ENCODE results near the gene HSPA1L.
"Not testable (repeated sequence)": the region's sequence is repeated elsewhere in the genome, so short reads cannot be mapped to it uniquely, and the experiment has no call there.

HSPA1L gene

DNA sequence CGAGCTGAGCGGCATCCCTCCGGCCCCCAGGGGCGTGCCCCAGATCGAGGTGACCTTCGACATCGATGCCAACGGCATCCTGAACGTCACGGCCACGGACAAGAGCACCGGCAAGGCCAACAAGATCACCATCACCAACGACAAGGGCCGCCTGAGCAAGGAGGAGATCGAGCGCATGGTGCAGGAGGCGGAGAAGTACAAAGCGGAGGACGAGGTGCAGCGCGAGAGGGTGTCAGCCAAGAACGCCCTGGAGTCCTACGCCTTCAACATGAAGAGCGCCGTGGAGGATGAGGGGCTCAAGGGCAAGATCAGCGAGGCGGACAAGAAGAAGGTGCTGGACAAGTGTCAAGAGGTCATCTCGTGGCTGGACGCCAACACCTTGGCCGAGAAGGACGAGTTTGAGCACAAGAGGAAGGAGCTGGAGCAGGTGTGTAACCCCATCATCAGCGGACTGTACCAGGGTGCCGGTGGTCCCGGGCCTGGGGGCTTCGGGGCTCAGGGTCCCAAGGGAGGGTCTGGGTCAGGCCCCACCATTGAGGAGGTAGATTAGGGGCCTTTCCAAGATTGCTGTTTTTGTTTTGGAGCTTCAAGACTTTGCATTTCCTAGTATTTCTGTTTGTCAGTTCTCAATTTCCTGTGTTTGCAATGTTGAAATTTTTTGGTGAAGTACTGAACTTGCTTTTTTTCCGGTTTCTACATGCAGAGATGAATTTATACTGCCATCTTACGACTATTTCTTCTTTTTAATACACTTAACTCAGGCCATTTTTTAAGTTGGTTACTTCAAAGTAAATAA, 2.2 kb upstream of the HSPA1L start:
- not testable (repeated sequence) for DNase-seq (ENCODE audit: low read depth in 1 of 2, low spot score in 1 of 2)

DNA sequence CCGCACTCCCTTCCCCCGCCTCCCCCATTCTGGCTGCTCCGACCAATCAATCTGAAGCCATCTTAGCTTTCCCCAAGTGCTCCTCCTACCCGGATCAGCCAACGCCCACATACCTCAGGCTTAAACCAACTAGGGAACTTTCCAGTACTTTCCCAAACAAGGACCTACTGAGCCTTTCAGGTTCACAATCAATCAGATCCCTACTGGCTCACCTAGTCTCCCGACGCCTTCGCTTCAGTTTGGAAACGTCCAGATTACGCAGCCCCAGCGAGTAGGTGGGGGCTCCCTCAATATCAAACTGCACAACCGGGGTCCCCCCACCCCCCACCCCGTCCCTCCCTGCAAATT, 432 bp downstream of the HSPA1L start:
- peak; percentile 42 to 54 for DNase-seq (ENCODE audit: low read depth in 1 of 2, low spot score in 1 of 2)

GRCh38 chr6:31813465-31813849, 1.6 kb downstream of the HSPA1L start:
- DNase-seq (ENCODE audit: low read depth in 1 of 2, low spot score in 1 of 2) = no peak

- DNase-seq (ENCODE audit: low read depth in 1 of 2, low spot score in 1 of 2) = no peak
Measured at GRCh38 chr6:31811645-31812044, 3.4 kb downstream of the HSPA1L start.

- DNase-seq (ENCODE audit: low read depth in 1 of 2, low spot score in 1 of 2) = not testable (repeated sequence)
Measured at GRCh38 chr6:31808599-31808998, 6.5 kb downstream of the HSPA1L start.

- peak; percentile 90 to 94 for DNase-seq (ENCODE audit: low read depth in 1 of 2, low spot score in 1 of 2)
Measured at GRCh38 chr6:31806470-31807272, 8.4 kb downstream of the HSPA1L start, which contains the start of gene LSM2. Gene LSM2, minus strand, starts transcription at chr6:31806966. Its CDS starts 209 bp downstream, at chr6:31806757.

GRCh38 chr6:31805939-31806469, 9.1 kb downstream of the HSPA1L start:
- DNase-seq (ENCODE audit: low read depth in 1 of 2, low spot score in 1 of 2) = no peak

DNA sequence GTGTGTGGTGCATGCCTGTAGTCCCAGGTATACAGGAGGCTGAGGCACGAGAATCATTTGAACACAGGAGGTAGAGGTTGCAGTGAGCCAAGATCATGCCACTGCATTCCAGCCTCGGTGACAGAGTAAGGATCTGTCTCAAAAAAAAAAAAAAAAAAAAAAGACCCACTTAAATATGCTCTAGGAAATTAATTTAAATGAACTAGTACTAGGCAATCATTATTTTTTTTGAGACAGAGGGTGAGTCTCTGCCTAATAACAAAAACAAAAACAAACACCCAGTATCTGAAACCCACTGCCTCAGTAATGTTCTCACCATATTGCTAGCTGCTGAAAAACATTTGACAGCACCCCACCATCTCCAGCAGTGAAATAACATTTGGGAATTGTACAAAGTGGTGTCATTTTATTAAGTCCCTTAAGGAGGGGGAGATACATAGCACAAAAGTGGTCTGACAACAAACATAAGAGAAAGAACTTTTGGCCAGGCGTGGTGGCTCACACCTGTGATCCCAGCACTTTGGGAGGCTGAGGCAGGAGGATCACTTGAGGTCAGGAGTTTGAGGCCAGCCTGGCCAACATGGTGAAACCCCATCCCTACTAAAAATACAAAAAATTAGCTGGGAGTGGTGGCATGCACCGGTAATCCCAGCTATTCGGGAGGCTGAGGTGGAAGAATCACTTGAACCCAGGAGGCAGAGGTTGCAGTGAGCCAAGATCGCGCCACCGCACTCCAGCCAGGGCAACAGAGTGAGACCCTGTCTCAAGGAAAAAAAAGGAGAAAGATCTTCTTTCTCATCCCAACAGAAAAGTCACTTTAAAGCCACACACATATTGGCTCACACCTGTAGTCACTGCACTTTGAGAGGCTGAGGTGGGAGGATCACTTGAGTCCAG, 13.8 kb downstream of the HSPA1L start:
- not testable (repeated sequence) for DNase-seq (ENCODE audit: low read depth in 1 of 2, low spot score in 1 of 2)

- no peak for DNase-seq (ENCODE audit: low read depth in 1 of 2, low spot score in 1 of 2)
Measured at GRCh38 chr6:31799781-31800180, 15.3 kb downstream of the HSPA1L start.

DNA sequence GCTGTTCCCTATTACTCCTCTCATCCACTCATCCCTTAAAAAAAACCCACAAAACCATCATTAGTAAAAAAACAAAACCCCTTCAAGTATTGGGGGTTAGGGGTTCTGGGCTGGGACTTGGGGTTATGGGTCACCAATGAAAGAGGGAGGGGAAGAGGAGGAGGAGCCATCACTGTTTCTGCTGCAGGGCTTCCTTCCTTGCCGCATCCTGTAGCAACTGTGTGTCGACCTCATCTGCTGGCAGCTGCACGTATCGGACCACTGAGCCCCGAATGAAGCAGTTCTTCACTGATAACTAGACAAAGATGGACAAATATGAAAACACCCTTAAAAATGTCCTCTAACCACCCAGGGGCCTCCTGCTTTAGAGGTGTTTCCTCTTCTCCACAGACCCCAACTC, 17.5 kb downstream of the HSPA1L start:
- no peak for DNase-seq (ENCODE audit: low read depth in 1 of 2, low spot score in 1 of 2)

DNA sequence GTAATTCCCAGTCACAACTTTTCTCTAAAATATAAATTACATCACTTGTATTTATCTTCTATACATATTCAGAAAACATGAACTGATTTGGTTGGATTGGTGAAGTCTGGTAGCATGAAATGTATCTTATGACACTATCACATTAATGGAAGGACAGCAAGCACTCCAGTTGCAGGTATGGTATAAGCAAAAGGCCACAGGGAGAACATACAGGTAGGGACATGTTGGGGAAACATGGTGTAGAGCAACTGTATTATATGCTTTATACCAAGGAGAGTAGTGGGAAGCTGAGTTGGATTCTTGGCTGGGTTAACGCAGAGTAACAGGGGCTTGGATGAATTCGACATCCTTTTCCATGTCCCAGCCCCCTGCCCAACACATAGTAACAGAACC, 18.1 kb downstream of the HSPA1L start:
- no peak for DNase-seq (ENCODE audit: low read depth in 1 of 2, low spot score in 1 of 2)

DNA sequence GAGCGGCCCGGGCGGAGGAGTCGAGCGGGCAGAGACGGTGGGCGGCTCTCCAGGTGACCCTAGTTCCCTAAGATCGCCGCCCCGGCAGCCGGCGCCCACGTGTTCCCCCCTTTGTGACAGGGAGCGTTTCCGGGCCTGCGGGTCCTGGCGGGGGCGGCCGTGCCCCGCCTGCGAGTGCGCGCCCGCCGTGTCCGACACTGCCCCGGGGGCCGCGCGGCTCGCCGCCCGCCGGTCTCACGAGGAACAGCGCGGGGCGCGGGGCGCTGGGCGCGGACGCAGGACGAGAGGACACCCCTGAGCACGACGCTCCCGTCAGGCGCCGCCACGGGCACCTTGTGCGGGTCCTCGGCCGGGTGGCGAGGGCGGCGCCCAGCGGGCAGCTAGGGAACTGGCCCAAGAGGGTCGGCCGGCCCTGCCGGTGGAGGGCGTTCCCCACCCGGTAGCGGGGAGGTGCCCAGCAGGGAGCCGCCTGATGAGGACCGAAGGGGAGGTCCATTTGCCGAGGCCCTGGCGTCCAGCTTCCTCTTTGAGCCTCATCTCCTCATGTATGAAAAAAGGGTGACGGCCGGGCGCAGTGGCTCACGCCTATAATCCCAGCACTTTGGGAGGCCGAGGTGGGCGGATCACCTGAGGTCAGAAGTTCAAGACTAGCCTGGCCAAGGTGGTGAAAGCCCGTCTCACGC, 19.3 kb downstream of the HSPA1L start, which contains the start of gene VARS1:
Gene VARS1 (minus strand): TSS at position 137 of the 683 bp plus-strand sequence. CDS start 535 bp downstream, outside the sequence.
- DNase-seq (ENCODE audit: low read depth in 1 of 2, low spot score in 1 of 2) = peak; percentile 64 to 76

- DNase-seq (ENCODE audit: low read depth in 1 of 2, low spot score in 1 of 2) = no peak
Measured at GRCh38 chr6:31794866-31795615, 20.0 kb downstream of the HSPA1L start.

DNA sequence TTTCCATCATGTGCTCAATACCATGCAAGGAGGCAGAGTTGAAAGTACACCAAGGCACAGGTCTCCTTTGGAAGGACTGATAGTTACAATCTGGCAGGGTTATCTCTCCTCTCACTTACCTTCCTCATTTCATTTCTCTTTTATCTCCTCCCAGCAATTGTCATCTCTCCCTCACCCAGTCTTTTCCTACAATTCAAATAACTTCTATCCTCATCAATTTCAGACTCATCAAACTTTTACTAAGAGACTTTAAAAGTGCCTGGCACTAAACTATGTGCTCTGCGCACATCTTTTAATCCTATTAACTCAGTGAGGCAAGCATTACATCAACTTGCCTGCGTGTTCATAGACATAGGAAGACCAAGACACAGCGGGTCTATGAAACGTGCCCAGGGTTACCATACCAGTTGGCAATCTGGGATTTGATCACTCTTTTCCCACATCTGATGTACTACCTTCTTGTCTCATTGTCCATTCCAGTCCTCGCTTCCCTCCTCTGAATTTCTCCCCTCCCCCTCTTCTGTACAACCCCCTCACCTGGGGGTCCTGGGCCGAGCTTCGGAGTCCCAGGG, 20.7 kb downstream of the HSPA1L start:
- DNase-seq (ENCODE audit: low read depth in 1 of 2, low spot score in 1 of 2) = no peak

DNA sequence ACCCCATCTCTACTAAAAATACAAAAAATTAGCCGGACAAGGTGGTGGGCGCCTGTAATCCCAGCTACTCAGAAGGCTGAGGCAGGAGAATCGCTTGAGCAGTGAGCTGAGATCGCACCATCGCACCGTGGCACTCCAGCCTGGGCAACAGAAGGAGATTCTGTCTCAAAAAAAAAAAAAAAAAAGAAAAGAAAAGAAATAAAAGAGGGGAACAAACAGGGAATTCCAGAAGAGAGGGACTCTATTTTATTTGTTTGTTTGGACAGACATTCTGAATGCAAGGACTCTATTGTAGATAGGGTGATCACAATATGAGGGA, 21.2 kb downstream of the HSPA1L start:
- not testable (repeated sequence) for DNase-seq (ENCODE audit: low read depth in 1 of 2, low spot score in 1 of 2)

DNA sequence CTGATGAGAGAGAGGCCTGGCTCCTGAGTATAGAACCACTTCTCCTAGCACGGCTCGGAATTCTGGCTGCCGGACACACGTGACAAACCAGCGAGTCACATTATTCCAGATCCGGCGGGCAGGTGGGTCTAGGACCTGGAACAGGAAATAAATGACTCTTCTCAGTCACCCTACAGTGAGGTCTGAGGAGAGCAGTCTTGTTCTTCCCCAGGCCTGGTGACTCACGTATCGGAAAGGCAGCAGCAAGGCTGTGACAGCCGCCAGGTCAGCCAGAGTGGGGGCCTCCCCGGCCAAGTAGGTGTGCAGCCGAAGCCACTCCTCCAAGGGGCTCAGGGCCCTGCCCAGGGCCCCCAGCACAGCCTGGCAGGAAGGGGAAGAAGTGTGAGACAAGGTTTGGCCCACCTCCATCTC, 22.3 kb downstream of the HSPA1L start:
- no peak for DNase-seq (ENCODE audit: low read depth in 1 of 2, low spot score in 1 of 2)

DNA sequence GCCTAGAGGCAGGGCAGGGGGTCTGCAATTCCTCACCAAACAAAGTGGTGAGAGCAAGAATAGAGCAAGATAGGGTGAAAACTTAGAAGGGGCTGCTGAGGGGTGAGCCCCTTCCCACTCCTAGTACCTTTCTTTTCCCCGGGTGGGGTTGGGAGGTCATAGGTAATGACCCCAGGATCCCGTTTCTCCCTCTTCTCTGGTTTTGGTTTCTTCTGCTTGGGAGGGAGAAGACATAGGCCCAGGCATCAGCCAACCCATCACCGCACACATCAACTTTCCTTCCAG, 23.1 kb downstream of the HSPA1L start:
- no peak for DNase-seq (ENCODE audit: low read depth in 1 of 2, low spot score in 1 of 2)

DNA sequence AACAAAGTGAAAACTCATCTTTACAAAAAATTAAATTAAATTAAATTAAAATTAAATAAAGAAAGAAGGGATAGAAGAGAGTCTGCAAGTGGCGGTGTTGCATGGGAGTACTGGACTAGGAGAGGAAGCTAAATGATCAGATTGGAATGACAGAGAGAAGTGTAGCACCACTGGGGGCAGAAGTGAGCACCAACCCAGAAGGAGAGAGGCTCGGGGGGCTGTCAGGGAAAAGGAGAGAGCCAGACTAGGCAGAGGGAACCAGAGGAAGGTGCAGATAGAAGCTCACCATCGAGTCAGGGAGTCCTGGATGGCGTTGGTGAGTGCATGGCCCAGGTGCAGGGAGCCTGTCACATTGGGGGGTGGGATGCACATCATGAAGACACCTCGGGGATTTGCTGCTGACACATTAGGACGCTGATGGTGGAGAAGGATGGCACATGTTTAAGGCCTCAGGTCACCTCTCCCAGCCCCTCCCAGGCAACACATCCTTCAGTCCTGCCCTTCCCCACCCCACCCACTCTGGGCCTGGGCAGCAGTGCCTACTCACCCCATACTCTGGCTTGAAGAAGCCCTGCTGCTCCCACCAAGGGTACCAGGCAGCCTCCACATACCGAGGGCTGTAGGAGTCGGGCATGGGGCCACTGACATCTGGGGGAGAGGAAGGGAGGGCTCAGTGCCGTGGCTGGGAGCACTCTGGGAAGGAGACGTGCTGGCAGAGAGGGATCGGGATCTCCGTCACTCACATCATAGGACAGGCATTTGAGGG, 23.6 kb downstream of the HSPA1L start:
- DNase-seq (ENCODE audit: low read depth in 1 of 2, low spot score in 1 of 2) = no peak

DNA sequence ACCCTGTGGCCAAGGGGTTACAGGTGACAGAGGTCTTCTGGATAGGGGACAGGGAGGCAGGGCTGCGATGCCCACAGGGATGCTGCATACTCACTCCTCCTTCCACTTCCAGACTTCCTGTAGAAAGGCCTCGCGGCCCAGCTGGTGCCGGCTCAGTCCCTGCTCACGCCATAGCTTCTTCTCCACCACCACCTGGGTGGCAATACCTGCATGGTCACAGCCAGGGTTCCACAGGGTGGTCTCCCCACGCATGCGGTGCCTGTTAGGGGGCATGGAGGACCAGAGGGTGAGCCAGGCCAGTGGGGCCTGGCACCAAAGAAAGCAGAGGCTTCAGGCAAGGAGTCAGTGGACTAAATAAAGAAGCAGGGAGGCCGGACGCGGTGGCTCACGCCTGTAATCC, 29.6 kb downstream of the HSPA1L start:
- no peak for DNase-seq (ENCODE audit: low read depth in 1 of 2, low spot score in 1 of 2)

Data from activated T-helper 1 cell treated with anti-CD3 and anti-CD28 coated beads, Interleukin-2, amount 50 U/mL, for 16 hours (primary cell).